ENCODE data around the gene STK11IP.
"Not testable (repeated sequence)": the region's sequence is repeated elsewhere in the genome, so short reads cannot be mapped to it uniquely, and the experiment has no call there.

Gene STK11IP

DNA sequence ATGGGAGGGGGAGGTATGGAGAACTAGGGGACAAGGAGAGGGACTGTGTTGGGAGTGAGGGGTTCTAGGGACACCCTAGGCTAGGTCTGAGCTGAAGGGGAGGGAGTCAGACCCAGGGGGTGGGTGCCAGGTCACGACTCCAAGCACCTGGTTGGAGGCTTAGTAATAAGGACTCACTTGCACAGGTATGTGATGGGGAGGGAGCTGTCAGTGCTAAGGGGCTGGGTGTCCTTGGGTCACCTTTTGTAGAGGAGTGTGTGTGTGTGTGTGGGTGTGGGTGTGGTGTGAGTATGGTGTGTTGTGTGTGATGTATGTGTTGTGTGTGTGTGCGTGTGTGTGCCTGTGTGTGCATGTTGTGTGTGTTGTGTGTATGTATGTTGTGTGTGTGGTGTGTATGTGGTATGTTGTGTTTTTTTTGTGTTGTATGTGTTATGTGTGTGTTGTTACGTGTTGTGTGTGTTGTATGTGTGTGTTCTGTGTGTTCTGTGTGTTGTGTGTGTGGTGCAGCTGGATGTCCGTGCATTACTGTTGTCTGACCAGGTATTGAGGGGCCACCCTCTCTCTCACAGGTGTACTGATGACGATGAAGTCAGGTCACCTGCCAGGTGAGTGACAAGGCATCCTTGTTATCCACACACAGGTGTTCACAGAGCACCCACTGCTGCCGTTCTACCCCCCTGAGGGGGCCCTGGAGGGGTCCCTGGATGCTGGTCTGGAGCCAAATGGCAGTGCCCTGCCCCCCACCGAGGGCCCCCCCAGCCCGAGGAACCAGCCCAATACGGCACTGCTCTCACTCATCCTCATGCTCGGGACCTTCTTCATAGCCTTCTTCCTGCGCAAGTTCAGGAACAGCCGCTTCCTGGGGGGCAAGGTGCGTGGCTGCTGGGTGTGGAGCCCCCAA lies 39.5 kb downstream of the STK11IP start:
- DNase-seq: no peak

DNA sequence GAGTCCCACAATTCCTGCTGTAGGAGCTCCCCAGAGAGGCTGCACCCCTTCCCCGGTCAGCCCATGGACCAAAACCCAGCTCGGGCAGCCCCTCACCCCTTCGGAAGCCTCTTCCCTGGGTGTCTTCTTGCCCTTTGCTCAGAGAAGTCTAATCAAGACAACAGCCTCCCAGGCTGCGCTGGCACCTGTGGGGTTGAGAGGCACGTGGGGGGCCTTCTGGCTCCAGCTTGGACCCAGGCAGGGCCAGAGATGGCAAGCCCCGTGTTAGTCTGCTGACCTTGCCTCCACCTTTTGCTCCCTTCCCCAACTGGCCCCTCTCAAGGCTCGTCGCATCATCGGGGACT lies 40.2 kb downstream of the STK11IP start:
- DNase-seq: no peak

DNA sequence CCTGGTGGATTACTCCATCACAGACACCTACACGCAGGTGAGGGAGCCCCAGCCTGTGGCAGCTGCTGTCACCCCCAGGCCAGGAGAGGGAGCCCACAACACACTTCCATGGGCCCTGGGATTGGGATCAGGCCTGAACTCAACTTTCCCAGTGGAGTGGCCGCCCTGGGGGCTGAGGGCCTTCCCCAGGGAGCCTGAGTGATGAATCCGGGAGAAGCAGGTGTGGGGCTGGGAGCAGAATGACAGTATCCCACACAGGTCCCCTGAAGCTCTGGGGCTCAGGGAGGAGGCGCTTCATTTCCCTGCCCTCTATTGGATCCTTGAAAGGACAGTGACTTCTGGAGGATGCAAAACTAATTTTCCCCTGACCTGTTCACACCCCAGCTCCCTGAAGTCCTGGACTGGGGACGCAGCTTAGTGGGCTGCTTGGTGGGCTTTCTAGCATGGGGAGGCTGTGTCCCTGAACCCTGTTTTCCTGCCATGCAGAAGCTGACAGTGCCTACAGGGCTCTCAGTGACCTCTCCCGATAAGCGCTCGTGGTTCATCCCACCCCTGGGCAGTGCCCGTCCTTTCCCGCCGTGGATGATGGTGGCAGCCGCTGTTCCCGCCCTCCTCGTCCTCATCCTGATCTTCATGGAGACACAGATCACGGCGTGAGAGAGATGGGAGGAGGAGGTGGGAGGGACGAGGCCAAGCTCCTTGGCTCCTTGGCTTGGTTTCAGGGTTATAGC lies 40.7 kb downstream of the STK11IP start:
- DNase-seq: no peak

DNA sequence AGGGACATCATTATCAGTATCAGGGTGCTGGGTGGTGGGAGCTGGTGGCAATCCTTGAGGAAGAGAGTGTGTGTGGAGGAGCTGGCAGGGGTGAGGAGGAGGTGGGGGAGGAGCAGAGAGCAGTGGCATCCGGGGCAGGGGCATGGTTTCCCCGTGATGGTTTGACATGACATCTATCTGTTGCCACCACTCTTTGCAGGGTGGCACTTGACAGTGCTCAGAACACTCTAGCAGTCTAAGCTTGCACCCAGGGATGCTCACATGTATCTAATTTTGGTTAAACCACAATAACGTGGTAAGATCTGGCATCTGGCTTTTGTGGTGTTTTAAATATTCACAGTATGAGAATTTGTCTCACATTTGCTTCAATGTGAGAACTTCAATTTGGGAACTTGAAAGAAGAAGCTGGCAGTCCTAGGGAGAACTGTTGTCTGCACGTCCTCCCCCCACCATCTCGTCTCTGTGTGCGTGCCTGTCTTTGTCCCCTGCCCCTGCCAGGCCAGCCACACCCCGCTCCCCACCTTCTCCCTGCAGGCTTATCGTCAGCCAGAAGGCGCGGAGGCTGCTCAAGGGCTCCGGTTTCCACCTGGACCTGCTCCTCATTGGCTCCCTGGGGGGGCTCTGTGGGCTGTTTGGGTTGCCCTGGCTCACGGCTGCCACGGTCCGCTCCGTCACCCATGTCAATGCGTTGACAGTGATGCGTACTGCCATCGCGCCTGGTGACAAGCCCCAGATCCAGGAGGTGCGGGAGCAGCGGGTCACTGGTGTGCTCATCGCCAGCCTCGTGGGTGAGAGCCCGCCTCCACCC lies 41.5 kb downstream of the STK11IP start:
- no peak for DNase-seq

DNA sequence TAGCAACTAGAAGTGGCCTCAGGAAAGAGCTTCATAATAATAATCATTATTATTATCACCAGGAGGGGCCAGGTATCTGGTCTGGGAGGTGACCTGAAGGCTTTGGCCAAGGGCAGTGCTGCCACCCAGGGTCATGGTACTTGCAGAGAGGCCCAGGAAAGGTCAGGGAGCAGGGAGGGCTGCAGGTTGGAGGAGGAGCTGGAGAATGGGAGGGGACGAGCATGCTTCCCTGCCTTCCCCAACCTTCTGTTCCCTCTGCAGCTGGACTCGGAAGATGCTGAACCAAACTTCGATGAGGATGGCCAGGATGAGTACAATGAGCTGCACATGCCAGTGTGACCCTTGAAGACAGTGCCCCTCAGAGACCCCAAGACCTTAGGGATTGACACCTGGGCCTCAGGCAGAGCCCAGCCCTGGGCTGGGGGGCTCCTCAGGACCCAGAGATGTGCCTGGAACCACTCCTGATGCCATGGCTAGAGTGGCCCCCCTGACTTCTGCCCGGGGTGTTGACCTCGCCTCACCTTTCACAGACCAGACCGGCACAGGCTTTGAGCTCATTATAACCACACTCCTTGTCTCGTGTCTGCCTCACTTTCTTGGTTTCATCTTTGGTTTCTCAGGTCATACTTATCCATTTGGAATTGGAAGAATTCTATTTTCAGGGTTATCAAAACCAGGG lies 43.9 kb downstream of the STK11IP start:
- DNase-seq: no peak

DNA sequence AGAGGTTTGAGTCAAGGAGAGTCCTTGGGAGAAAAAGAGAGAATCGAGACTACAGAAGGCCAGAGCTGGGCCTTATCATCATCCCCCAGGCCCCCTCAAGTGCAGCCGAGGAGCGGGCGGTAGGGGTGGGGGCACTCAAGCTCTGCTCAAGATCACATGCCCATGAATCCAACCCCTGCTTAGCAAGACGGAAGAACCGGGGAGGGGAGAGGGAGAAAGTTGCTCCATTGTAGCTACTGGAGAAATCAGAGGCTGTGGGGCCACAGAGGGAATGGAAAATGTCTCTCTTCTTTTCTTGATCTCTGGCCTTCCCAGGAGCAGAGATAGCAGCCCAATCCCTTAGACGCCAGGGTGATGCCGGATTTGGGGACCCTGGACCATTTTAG lies 44.4 kb downstream of the STK11IP start:
- no peak for DNase-seq

DNA sequence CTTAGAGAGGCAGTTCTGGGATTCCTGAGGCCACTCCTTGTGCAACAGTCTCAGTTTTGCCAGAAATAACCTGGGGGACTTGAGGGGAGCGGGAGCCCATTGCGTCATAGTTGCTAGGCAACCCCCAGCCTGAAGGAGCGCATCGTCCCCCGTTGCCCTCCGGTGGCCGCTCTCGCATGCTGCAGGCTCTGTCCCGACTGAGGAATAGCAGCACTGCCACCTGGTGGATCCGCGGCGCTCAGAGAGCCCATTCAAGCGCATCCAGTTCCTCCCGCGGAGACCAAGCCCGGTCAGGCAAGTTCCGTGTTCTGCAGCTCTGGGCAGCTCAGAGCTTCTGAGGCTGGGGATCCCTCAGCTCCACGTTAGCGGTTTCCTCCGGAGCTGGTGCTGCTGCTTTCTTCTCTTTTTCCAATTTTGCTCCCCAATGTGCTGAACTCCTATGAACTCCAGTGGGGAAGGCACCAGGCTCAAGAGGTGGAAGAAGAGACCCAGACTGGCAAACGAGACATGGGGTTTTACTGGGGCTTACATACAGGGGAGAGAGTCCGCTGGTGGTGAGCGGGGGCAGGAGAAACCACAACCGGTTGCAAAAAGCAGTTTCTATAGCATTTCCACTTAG lies 44.9 kb downstream of the STK11IP start:
- DNase-seq: peak; percentile 85

DNA sequence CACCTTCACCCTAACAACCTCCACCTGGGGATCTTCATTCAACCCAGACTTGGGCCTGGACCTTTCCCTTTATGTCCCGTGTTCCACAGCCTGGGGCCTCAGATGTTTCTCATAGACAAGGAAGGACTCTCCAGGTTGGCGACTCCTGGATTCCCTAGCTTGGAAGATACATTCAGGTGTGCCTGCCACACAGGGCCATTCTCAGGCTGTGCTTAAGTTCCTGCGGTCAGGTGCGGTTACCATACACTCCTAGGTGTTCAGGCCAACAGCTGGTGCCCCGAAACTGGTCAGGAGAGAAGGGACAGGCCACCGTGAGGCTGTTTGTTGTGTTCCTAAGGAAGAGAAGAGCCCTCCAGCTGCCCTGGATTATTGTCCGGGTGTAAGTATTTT lies 45.4 kb downstream of the STK11IP start:
- DNase-seq: no peak

DNA sequence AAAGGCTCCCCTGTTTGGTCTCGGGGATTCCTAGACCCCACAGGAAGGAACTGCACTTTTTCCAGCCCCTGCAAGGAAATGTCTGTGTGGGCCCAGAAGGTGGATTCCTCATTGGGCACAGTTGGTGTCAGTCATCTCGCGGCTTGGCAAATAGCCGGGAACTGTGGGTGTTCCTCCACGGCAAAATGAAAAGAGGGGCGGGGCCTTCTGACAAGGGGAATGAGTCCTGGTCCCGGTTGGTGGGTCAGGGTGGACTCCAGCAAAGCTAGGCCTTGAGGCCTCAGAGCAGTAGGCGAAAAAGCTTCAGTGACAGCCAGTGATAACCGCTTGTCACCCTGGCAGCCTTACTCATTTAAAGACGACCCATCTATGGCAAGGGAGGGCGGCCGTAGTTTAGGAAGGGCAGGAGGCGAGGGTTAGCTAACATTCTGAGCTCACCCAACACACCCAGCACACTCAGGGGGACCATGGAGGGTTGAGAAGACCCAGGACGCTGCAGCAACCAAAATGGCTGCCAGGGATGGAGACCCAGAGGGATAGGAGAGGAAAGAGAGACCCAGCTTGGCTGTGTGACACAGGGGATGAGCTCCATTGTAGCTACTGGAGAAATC lies 46.2 kb downstream of the STK11IP start:
- DNase-seq: no peak

DNA sequence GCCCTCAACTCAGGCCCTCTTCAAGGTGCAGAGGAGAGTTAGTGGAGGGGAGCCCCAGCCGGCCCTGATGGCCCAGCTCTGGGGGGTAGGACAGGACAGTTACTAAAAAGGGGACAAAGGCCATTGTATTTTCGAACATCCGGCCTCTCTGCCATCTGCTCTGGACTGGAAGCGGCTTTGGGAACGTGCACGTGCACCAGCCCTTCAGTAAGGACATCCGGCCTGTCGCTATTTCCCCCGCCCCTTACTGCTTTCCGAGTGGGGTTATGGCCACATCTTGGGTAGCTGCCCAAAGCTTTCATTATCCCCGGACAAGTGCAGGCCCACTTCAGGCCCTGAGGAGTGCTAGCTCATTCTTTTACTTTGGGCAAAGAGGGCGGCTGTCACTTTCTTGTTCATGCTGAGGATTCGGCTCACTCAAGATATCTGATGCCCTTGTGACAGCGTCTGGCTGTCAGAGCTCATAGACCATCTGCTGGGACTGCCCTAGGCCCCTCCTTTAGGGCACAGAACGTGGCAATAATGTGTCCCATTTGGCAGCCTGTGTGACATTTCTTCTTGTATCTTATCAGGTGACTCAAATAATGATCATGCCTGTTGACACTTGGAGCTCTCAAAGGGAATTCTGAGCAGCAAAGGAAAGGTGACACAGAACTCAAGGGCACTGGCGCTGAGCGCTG lies 47.3 kb downstream of the STK11IP start:
- no peak for DNase-seq

DNA sequence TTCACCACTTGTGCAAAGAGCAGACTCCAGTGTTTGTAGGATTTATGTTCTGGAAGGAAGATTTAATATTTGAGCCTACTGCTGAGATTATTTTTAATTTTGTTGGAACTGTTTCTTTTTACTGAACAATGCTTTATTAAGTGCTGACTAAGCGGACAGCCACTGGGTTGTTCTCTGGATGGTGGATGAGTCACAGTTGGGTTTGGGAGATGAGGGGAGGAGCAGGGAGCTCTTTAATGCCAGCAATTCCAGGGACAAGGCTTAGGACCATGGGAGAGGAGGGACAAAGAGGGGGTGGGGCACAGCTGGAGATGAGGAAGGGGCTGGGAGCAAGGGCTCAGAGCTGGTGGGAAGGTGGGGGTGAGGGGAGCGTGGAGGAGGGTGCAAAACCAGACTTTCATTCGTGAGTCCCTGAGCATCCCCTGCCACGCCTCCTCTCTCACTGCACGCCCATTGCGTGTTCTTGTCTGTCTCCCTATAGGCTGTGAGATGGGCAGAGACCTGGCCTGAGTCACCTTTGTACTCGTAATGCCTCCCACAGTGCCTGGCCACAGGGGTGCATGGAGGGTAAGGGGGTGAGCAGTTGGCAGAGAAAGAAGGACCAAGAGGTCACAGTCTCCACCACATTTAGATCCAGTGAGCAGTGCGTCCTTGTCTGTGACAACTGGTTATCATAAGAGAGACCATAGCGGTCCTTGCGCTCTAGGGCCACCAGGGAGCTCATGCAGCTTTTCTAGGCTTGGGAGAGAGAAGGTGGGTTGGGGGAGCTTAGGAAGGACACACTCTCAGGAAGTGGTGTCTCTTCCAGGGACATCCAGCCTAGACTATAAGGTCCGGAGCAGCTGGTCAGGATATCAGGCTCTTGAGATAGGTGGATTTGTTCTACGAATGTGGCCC lies 48.2 kb downstream of the STK11IP start:
- no peak for DNase-seq

DNA sequence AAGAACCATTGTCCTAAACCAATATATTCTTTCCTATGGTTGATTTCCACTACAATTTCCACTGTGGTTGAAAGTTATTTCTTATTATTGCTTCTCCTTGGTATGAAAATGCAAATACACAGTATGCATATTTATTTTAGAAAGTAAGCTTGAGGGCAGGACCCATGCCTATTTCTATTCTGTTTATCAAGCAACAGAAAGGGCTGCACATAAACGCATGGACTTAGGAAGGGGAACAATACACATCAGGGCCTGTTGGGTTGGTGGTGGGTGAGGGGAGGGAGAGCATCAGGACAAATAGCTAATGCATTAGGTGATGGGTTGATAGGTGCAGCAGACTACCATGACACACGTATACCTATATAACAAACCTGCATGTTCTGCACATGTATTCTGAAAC lies 50.5 kb downstream of the STK11IP start:
- no peak for DNase-seq

DNA sequence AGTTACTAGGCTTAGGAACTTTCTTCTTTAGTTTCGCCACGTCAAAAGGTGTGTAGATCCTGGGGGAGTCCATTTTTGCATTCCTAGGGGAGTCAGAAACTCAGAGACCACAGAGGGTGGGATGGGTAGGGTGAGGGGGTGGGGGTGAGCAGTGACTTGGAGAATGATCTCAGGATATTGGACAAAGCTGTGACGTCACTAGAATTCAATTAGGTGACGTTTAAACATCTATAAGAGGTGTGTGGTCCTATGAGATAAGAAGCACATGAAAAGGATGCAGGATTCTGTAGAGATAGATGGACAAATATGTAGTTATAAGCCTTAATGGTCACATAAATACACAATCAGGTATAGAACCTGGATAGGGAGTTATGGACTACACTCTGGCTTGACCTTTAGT lies 51.3 kb downstream of the STK11IP start:
- no peak for DNase-seq

DNA sequence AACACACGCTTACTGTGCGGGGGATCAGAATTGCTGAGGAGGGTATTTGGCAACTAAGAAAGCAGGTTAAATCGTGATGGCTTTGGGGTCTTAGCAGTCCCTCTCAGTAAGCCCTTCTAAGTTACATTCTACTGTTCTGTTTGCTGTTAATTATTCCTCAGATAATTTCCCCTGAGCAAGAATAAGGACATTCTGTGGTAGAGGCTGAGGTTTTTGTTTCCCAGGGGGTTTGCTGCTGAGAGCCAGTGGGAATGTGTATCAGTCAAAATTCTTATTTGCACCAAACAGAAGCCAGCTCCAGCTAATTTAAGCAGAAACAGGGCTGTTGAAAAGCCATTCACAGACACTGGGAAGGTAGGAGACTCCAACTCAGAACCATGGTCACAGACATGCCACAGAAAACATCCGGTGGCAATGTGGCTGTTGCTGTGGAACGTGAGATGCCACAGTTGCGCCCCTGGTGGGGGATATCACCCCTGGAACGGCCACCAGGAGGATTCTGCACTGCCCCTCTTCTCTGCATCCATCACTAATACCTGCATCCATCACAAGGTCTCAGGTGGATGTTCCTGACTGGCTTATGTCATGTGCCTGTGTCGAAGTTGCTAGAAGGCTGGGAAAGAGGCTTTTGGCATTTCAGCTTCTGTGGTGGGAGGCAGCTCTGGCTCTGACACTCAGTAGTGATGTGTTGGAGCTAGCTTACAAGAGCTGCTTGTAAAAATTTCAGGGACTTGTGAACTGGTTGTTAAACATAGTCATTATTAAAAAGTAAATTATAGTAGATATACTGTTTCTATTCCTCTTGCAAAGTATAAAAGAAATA lies 53.0 kb downstream of the STK11IP start:
- no peak for DNase-seq

DNA sequence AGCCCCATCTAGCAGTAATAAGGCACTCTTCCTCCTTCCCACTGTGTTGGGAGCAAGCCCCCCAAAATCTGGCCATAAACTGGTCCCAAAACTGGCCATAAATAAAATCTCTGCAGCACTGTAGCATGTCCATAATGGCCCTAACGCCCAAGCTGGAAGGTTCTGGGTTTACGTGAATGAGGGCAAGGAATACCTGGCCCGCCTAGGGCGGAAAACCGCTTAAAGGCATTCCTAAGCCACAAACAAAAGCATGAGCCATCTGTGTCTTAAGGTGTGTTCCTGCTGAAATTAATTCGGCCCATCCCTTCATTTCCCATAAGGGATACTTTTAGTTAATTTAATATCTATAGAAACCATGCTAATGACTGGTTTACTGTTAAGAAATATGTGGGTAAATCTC lies 54.0 kb downstream of the STK11IP start:
- DNase-seq: not testable (repeated sequence)

DNA sequence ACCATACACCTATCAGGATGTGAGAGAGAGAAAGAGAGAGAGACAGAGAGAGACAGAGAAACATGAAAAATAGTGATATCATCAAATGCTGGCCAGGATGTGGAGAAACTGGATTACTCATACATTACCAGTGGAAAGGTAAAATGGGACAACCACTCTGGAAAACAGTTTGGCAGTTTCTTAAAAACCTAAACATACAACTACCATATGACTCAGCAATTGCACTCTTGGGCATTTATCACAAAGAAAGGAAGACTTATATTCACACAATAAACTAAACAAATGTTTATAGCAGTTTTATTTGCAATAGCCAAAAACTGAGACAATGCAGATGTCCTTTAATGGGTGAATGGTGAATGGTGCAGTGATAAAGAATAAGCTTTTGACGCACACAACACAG lies 58.9 kb downstream of the STK11IP start:
- DNase-seq: no peak

DNA sequence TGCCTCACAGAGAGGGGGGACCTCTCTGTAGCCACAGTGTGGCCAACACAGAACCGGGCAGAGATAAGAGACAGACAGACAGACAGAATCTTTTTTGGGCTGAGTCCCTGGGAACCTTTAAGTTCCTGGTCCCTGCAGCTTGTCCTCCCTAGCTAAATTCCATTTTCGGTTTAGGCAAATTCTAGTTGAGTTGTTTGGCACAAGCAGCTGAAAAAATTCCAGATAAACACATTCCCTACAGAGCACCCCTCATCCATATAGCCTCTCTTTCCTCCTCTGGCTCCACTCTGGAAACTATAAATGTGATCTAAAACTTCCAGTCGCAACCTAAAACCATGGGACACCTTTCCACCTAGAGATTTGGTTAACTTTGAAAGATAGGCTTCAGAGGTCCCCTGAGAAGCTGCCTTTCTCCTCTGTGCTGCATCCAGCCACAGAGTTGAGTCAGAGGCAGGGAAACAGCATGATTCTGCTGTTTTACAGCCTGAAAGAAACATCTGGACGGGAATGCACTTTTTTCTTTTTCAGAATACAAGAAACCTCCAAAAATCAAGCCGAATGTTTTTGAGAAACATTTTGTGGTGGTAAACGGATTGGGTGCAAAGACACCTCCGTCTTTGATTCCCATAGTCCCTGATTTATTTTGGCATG lies 60.7 kb downstream of the STK11IP start:
- DNase-seq: no peak

DNA sequence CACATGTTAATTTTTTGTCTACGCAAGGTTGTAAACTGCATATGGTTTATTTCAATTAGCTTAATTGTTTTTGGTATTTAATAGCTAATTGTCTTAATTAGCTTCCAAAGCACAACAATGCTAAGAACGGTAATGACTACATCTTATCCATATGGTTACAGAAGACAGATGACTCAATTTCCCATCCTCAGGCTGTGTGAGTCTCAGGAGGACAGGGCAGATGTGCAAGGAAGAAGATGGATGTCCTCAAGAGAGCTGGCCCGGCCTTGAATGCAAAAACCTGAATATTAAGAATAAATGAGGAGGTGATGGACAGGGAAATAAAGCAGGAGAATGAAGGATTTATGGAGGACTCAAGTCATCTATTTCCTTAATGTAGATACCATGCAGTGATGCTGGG lies 61.2 kb downstream of the STK11IP start:
- DNase-seq: no peak

Measured in activated gamma-delta T cell treated with Interleukin-2 at 50 U/mL for 16 hours (primary cell).